Activated naive CD4-positive, alpha-beta T cell treated with anti-CD3 and anti-CD28 coated beads, Interleukin-2, amount 50 U/mL, for 24 hours (primary cell): ENCODE measurements around the gene USP14.
A peak's percentile ranks its signal among the peaks of the same experiment; 100 is the strongest.

Source experiments
- H3K27ac Mint-ChIP-seq: one replicate; pipeline ENCODE4 v1.8.0; 2021; ENCODE audit warnings: mild to moderate bottlenecking, mixed read lengths
- H3K27me3 Mint-ChIP-seq: one replicate; pipeline ENCODE4 v1.8.0; 2021; ENCODE audit warnings: mixed read lengths
- H3K36me3 Mint-ChIP-seq: one replicate; pipeline ENCODE4 v1.8.0; 2021; ENCODE audit warnings: mixed read lengths
- H3K4me1 Mint-ChIP-seq: one replicate; pipeline ENCODE4 v1.8.0; 2021; ENCODE audit warnings: mixed read lengths
- H3K4me3 Mint-ChIP-seq: one replicate; pipeline ENCODE4 v1.8.0; 2021; ENCODE audit warnings: mild to moderate bottlenecking, mixed read lengths
- H3K9me3 Mint-ChIP-seq: one replicate; pipeline ENCODE4 v1.8.0; 2021; ENCODE audit warnings: mixed read lengths

USP14 gene

GRCh38 chr18:199768-200167 lies 41.4 kb downstream of the USP14 start:
- Mint-ChIP-seq H3K36me3 (peaks cover 23% of the 10 kb centered on the region), H3K4me3 (no peak overlapping the region), H3K4me1 (peaks cover 7% of the 10 kb centered on the region), H3K27ac (no peak overlapping the region), H3K27me3 (no peaks in the 10 kb centered on the region), H3K9me3 (no peaks in the 10 kb centered on the region)

DNA sequence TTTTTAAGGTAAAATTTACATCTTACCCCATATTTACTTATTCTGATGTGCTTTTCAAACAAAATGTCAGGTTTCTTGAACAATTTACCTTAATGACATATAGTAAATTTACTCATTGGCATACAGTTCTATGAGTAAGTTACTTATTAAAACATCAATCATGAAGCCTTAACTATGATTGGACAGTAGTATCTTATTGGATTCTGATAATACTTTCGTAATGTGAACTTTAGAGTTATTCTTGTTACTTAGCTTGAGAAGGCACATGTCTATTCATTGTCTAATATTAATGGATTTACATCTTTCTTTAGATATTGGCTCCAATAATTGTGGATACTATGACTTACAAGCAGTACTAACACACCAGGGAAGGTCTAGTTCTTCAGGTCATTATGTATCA lies 51.7 kb downstream of the USP14 start:
- peaks cover 37% of the 10 kb centered on the region for H3K36me3 Mint-ChIP-seq

GRCh38 chr18:210733-211132 lies 52.4 kb downstream of the USP14 start:
- Mint-ChIP-seq H3K27ac (peak overlapping the region; percentile 43), H3K36me3 (peaks cover 32% of the 10 kb centered on the region), H3K4me1 (peaks cover 14% of the 10 kb centered on the region), H3K4me3 (no peak overlapping the region), H3K27me3 (no peaks in the 10 kb centered on the region), H3K9me3 (no peaks in the 10 kb centered on the region)

More for the DNA sequence above, 51.7 kb downstream of the USP14 start:
- no peak overlapping the region for H3K4me3 Mint-ChIP-seq
- H3K27me3 Mint-ChIP-seq, result no peaks in the 10 kb centered on the region
- H3K27ac Mint-ChIP-seq, result peak overlapping the region; percentile 63
- peaks cover 14% of the 10 kb centered on the region for H3K4me1 Mint-ChIP-seq
- H3K9me3 Mint-ChIP-seq, result no peaks in the 10 kb centered on the region

GRCh38 chr18:211582-211981 lies 53.2 kb downstream of the USP14 start:
- Mint-ChIP-seq H3K27ac (no peak overlapping the region), H3K27me3 (no peaks in the 10 kb centered on the region), H3K4me3 (no peak overlapping the region), H3K36me3 (peaks cover 26% of the 10 kb centered on the region), H3K4me1 (peaks cover 14% of the 10 kb centered on the region), H3K9me3 (no peaks in the 10 kb centered on the region)

DNA sequence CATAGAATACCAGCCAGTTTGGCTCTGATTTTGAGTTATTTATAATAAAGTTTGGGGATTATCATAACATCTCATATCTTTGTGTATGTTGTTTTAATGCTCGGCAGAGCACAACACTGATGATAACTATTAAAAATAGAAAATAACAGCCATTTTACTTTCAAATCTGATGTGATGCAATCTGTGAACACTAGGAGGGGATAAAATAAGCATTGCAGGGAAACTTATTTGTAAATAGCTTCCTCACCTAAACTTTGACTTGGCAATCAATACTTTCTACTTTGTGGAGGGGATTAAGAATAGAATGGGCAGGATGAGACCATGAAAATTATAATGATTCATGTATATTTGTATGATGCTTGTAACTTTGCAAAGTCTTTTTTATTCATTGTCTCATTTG lies 54.4 kb downstream of the USP14 start:
- no peak overlapping the region for H3K27ac Mint-ChIP-seq
- no peaks in the 10 kb centered on the region for H3K9me3 Mint-ChIP-seq
- peaks cover 28% of the 10 kb centered on the region for H3K36me3 Mint-ChIP-seq
- H3K27me3 Mint-ChIP-seq, result no peaks in the 10 kb centered on the region
- no peak overlapping the region for H3K4me3 Mint-ChIP-seq
- H3K4me1 Mint-ChIP-seq, result peaks cover 8% of the 10 kb centered on the region

- H3K27ac Mint-ChIP-seq, result no peak overlapping the region
- no peak overlapping the region for H3K4me3 Mint-ChIP-seq
- peaks cover 23% of the 10 kb centered on the region for H3K36me3 Mint-ChIP-seq
- H3K9me3 Mint-ChIP-seq, result no peaks in the 10 kb centered on the region
- no peaks in the 10 kb centered on the region for H3K27me3 Mint-ChIP-seq
- peaks cover 3% of the 10 kb centered on the region for H3K4me1 Mint-ChIP-seq
Measured at GRCh38 chr18:213505-213904, 55.1 kb downstream of the USP14 start.

DNA sequence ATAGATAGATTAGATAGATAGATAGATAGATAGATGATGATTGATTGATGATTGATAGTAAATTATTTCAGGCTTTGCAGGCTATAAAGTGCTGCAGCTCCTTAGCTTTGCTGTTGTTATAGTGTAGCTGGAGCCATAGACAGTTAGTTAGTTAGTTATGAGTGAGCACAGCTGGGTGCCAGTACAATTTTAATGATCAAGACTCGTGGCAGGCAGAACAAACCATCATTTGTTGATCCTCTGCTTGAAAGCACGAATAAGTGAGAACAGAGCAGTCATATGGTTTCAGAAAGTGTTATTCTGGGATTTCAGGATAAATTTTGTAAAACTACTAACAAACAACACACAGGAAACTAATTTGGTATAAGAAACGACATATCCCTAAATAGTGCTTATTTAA lies 55.6 kb downstream of the USP14 start:
- peaks cover 22% of the 10 kb centered on the region for H3K36me3 Mint-ChIP-seq
- H3K9me3 Mint-ChIP-seq, result no peaks in the 10 kb centered on the region
- H3K4me1 Mint-ChIP-seq, result peaks cover 3% of the 10 kb centered on the region
- no peak overlapping the region for H3K4me3 Mint-ChIP-seq
- H3K27ac Mint-ChIP-seq, result no peak overlapping the region
- no peaks in the 10 kb centered on the region for H3K27me3 Mint-ChIP-seq

DNA sequence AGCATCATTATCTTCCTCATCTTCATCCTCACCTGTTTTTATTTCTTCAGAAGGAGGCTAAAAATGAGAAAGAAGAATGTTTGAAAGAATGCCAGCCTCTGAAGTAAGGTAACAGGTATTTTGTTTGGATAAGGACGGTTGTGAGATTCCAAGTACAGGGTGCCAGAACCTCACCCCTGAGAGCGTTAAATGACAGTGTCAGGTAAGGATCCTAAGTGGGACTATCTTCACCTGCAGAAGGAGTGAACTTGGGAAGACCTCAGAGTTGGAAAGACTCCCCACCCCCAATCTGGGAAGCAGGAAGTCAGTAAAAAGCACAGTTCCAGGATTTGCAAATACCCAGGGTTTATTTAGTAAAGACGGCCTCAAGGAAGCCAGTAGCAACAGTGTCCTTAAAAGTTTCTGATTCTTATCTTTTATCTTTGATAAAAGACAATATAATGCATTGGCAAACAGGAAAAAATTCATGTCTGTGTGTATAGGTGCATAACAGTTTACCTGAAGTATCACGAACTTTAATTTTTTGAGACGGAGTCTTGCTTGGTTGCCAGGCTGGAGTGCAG lies 57.2 kb downstream of the USP14 start:
- Mint-ChIP-seq H3K36me3 (peaks cover 18% of the 10 kb centered on the region), H3K27ac (no peak overlapping the region), H3K9me3 (no peaks in the 10 kb centered on the region), H3K4me3 (no peak overlapping the region), H3K4me1 (peaks cover under 1% of the 10 kb centered on the region), H3K27me3 (no peaks in the 10 kb centered on the region)

DNA sequence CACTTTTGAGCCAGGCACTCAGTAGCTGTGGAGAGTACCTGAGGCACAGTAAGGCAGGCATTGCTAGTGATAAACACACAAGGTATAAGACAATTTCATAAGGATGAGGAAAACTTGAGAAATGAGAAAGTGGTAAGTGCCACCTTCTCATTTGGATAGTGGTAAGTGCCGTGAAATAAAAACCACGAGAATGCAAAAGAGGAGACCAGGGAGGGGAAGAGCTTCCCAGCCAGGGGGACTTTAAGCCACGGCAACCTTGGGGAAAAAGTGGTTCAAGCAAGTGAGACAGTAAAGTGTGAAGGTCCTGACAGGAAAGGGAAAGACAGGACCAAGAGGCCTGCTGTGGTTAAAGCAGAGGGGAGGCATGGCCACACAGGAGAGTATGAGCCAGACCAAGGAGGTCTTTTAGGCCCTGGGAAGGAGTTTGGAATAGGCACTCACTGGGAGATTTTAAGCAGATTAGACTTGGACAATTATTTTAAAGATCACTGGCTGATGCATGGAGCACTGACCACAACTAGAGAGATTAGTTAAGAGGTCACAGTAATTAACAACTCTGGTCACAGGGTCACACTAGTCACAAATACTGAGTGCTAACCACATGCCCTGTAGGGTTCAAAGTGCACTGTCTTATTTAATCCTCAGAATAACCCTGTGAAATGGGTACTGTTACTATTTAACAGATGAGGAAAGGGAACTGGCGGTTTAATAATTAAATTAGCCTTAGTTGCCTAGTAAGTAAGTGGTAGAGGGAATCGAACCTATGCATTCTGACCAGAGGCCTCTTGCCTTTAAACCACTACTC lies 59.4 kb downstream of the USP14 start:
- peaks cover 19% of the 10 kb centered on the region for H3K36me3 Mint-ChIP-seq
- no peaks in the 10 kb centered on the region for H3K9me3 Mint-ChIP-seq
- H3K27me3 Mint-ChIP-seq, result no peaks in the 10 kb centered on the region
- no peak overlapping the region for H3K4me3 Mint-ChIP-seq
- H3K27ac Mint-ChIP-seq, result peak overlapping the region; percentile 3
- peaks cover 4% of the 10 kb centered on the region for H3K4me1 Mint-ChIP-seq

DNA sequence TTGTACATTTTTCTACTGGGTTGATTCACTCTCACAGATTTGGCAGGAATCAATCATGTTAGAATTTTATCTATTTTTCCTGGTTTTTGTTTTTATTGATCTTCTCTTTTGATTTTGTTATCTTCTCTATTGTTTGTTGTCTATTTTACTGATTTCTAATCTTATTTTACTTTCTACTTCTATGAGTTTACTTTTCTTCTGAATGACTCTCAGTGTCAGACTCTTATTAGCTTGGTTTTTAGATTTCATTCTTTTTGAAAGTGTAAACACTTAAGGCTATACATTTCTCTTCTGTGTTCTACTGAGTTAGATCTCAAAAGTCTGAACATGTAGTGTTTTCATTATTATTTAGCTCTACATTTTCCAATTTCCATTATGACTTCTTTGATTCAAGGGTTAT lies 62.4 kb downstream of the USP14 start:
- H3K36me3 Mint-ChIP-seq, result peaks cover 21% of the 10 kb centered on the region

GRCh38 chr18:225745-226144 lies 67.4 kb downstream of the USP14 start:
- Mint-ChIP-seq H3K36me3 (peaks cover 34% of the 10 kb centered on the region), H3K27me3 (no peaks in the 10 kb centered on the region), H3K9me3 (no peaks in the 10 kb centered on the region), H3K4me1 (peaks cover 1% of the 10 kb centered on the region), H3K4me3 (no peak overlapping the region), H3K27ac (no peak overlapping the region)

More for the DNA sequence above, 62.4 kb downstream of the USP14 start:
- Mint-ChIP-seq H3K4me1 (peaks cover 4% of the 10 kb centered on the region), H3K4me3 (no peak overlapping the region), H3K9me3 (no peaks in the 10 kb centered on the region), H3K27me3 (no peaks in the 10 kb centered on the region), H3K27ac (peak overlapping the region; percentile 90)

DNA sequence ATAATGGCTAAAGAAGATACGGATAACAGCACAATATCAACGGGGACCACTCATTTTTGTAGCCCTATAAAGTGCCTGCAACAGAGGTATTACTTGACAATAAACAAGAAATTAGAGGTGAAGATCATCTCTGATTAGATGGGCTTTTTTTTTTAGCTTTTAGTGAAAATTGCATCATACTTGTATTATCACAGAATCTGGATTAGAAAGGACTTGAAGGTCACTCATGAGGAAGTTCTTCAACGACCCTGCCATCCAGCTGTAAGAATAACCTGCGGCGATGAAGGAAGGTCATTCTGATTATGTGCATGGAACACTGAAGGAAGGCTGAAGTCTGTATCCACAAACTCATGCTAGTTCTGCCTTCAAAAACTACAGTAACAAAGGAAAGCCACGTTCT lies 69.0 kb downstream of the USP14 start:
- no peaks in the 10 kb centered on the region for H3K9me3 Mint-ChIP-seq
- no peaks in the 10 kb centered on the region for H3K27me3 Mint-ChIP-seq
- no peaks in the 10 kb centered on the region for H3K4me1 Mint-ChIP-seq
- H3K27ac Mint-ChIP-seq, result no peak overlapping the region
- no peak overlapping the region for H3K4me3 Mint-ChIP-seq
- H3K36me3 Mint-ChIP-seq, result peaks cover 31% of the 10 kb centered on the region

GRCh38 chr18:227902-228301 lies 69.5 kb downstream of the USP14 start:
- no peak overlapping the region for H3K4me3 Mint-ChIP-seq
- H3K27me3 Mint-ChIP-seq, result no peaks in the 10 kb centered on the region
- H3K9me3 Mint-ChIP-seq, result no peaks in the 10 kb centered on the region
- peaks cover 29% of the 10 kb centered on the region for H3K36me3 Mint-ChIP-seq
- no peaks in the 10 kb centered on the region for H3K4me1 Mint-ChIP-seq
- no peak overlapping the region for H3K27ac Mint-ChIP-seq

GRCh38 chr18:228586-228985 lies 70.2 kb downstream of the USP14 start:
- Mint-ChIP-seq H3K27ac (peak overlapping the region; percentile 43), H3K4me1 (no peaks in the 10 kb centered on the region), H3K9me3 (no peaks in the 10 kb centered on the region)

DNA sequence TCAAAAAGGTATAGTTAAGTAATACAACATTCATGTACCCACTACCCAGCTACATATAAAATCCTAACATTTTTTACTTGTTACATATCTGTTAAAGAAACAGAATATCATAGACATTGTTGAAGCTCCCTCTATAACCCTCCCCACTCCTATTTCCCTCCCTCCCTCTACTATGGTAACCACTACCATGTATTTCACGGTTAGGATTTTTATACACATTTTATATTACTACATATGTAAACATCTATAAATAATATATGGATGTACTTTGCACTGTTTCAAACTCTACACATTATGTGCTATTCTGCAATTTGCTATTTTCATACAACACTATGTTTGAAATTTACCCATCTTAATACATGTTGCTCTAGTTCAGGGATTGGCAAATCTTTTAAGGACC lies 73.2 kb downstream of the USP14 start:
- no peaks in the 10 kb centered on the region for H3K9me3 Mint-ChIP-seq
- peaks cover 28% of the 10 kb centered on the region for H3K36me3 Mint-ChIP-seq
- H3K4me1 Mint-ChIP-seq, result peaks cover 5% of the 10 kb centered on the region
- H3K4me3 Mint-ChIP-seq, result no peak overlapping the region
- H3K27ac Mint-ChIP-seq, result no peak overlapping the region
- H3K27me3 Mint-ChIP-seq, result no peaks in the 10 kb centered on the region

More at GRCh38 chr18:228586-228985, 70.2 kb downstream of the USP14 start:
- H3K4me3 Mint-ChIP-seq, result no peak overlapping the region
- H3K36me3 Mint-ChIP-seq, result peaks cover 30% of the 10 kb centered on the region
- no peaks in the 10 kb centered on the region for H3K27me3 Mint-ChIP-seq

- H3K27ac Mint-ChIP-seq, result no peak overlapping the region
- H3K4me3 Mint-ChIP-seq, result no peak overlapping the region
- H3K4me1 Mint-ChIP-seq, result peaks cover 4% of the 10 kb centered on the region
- no peaks in the 10 kb centered on the region for H3K27me3 Mint-ChIP-seq
- H3K36me3 Mint-ChIP-seq, result peaks cover 23% of the 10 kb centered on the region
- no peaks in the 10 kb centered on the region for H3K9me3 Mint-ChIP-seq
Measured at GRCh38 chr18:240175-240574, 81.8 kb downstream of the USP14 start.
